HepG2 (cell line): ENCODE data around the gene IGIP. TPM values are rescaled to one million over a fixed set of nuclear protein-coding genes. Genes with fewer than 3 reads are reported as not detected.

ENCODE experiments used
- ATF4 ChIP-seq, 2 experiments: fragments of 450-650 bp in 1 of 2; sonication (generic) in 1 of 2; formaldehyde crosslinking; IDR thresholded peaks; 2 replicates each; pipeline versions ENCODE4 v1.5.0 to v1.8.0; 2020 to 2022; ENCODE audit warnings: mild to moderate bottlenecking in 1 of 2, missing genetic modification reagents in 1 of 2
- DNMT1 ChIP-seq: sonication (generic); formaldehyde crosslinking; IDR thresholded peaks from 2 replicates; pipeline ENCODE4 v1.5.1; 2020; ENCODE audit warnings: mild to moderate bottlenecking, missing genetic modification reagents
- GABPA ChIP-seq, 2 experiments: IDR thresholded peaks; 2 replicates each; pipeline ENCODE4 v1.6.1; 2011 to 2016; ENCODE audit warnings: low read depth in 2 of 2, low read length in 1 of 2, missing biosample characterization in 1 of 2, missing genetic modification characterization in 1 of 2
- HOXA9 ChIP-seq: sonication (generic); formaldehyde crosslinking; IDR thresholded peaks from 2 replicates; pipeline ENCODE4 v1.8.1; 2022; ENCODE audit warnings: missing genetic modification reagents, mild to moderate bottlenecking, moderate library complexity, borderline replicate concordance
- ISX ChIP-seq: sonication (generic); formaldehyde crosslinking; conservative IDR thresholded peaks from 2 replicates; pipeline ENCODE4 v1.5.0; 2020; ENCODE audit warnings: missing genetic modification reagents
- MEF2D ChIP-seq: sonication (generic); formaldehyde crosslinking; IDR thresholded peaks from 2 replicates; pipeline ENCODE4 v1.5.1; 2020; ENCODE audit warnings: mild to moderate bottlenecking, missing genetic modification reagents
- NCOA2 ChIP-seq: sonication (generic); formaldehyde crosslinking; IDR thresholded peaks from 2 replicates; pipeline ENCODE4 v1.8.0; 2022; ENCODE audit warnings: inconsistent platforms
- NFE2 ChIP-seq: sonication (generic); formaldehyde crosslinking; IDR thresholded peaks from 2 replicates; pipeline ENCODE4 v1.4.0; 2020; ENCODE audit warnings: missing genetic modification reagents
- NFE2L2 ChIP-seq: fragments of 150-350 bp; IDR thresholded peaks from 2 replicates; pipeline ENCODE4 v1.6.1; 2014; ENCODE audit warnings: low read length
- NR2C2 ChIP-seq: sonication (generic); formaldehyde crosslinking; IDR thresholded peaks from 2 replicates; pipeline ENCODE4 v1.4.0; 2020; ENCODE audit warnings: missing genetic modification reagents, mild to moderate bottlenecking, moderate library complexity, borderline replicate concordance
- PHF8 ChIP-seq: sonication (generic); formaldehyde crosslinking; IDR thresholded peaks from 2 replicates; pipeline ENCODE4 v1.5.0; 2020; ENCODE audit warnings: missing genetic modification reagents
- POLR2AphosphoS2 ChIP-seq: IDR thresholded peaks from 2 replicates; pipeline ENCODE4 v1.6.1; 2011; ENCODE audit warnings: low read depth, low read length, improper control_type of control experiment
- RELA ChIP-seq: sonication (generic); formaldehyde crosslinking; IDR thresholded peaks from 2 replicates; pipeline ENCODE4 v1.4.0; 2020; ENCODE audit warnings: missing genetic modification reagents
- RXRB ChIP-seq: IDR thresholded peaks from 2 replicates; pipeline ENCODE4 v1.6.1; 2016; ENCODE audit warnings: borderline replicate concordance, missing genetic modification reagents, missing compliant biosample characterization
- TBL1XR1 ChIP-seq: fragments of 150-350 bp; IDR thresholded peaks from 2 replicates; pipeline ENCODE4 v1.6.1; 2014; ENCODE audit warnings: borderline replicate concordance, low read length; ENCODE audit not compliant: partially characterized antibody
- TOE1 ChIP-seq: sonication (generic); formaldehyde crosslinking; IDR thresholded peaks from 2 replicates; pipeline ENCODE4 v1.4.0; 2020; ENCODE audit warnings: mild to moderate bottlenecking, missing genetic modification reagents
- ZHX1 ChIP-seq: sonication (generic); formaldehyde crosslinking; IDR thresholded peaks from 2 replicates; pipeline ENCODE4 v1.8.1; 2022; ENCODE audit warnings: low read depth, mild to moderate bottlenecking, missing genetic modification reagents
- ZNF124 ChIP-seq: sonication (generic); formaldehyde crosslinking; IDR thresholded peaks from 2 replicates; pipeline ENCODE4 v1.4.0; 2020; ENCODE audit warnings: missing genetic modification reagents
- ZNF337 ChIP-seq: sonication (generic); formaldehyde crosslinking; IDR thresholded peaks from 2 replicates; pipeline ENCODE4 v1.5.1; 2020; ENCODE audit warnings: missing genetic modification reagents, low read depth, mild to moderate bottlenecking, borderline replicate concordance
- ZNF33A ChIP-seq: sonication (generic); formaldehyde crosslinking; IDR thresholded peaks from 2 replicates; pipeline ENCODE4 v1.5.1; 2020; ENCODE audit warnings: missing genetic modification reagents, mild to moderate bottlenecking, moderate library complexity, borderline replicate concordance
- ZNF564 ChIP-seq: sonication (generic); formaldehyde crosslinking; IDR thresholded peaks from 2 replicates; pipeline ENCODE4 v1.8.1; 2023; ENCODE audit warnings: mild to moderate bottlenecking, missing genetic modification reagents
- ZNF576 ChIP-seq: sonication (generic); formaldehyde crosslinking; IDR thresholded peaks from 2 replicates; pipeline ENCODE4 v1.4.0; 2020; ENCODE audit warnings: mild to moderate bottlenecking, missing genetic modification reagents
- ZNF589 ChIP-seq: sonication (generic); formaldehyde crosslinking; conservative IDR thresholded peaks from 2 replicates; pipeline ENCODE4 v1.8.0; 2022; ENCODE audit warnings: mild to moderate bottlenecking, moderate library complexity, missing genetic modification reagents
- ZNF615 ChIP-seq: sonication (generic); formaldehyde crosslinking; IDR thresholded peaks from 2 replicates; pipeline ENCODE4 v1.5.0; 2020; ENCODE audit warnings: mild to moderate bottlenecking, missing genetic modification reagents, borderline replicate concordance
- ZNF784 ChIP-seq: sonication (generic); formaldehyde crosslinking; IDR thresholded peaks from 2 replicates; pipeline ENCODE4 v1.5.1; 2020; ENCODE audit warnings: missing genetic modification reagents, mild to moderate bottlenecking, borderline replicate concordance
- polyA plus RNA-seq, 8 experiments: library from polyadenylated mRNA; depleted of rRNA in 3 of 8; stranded (reverse) in 7 of 8; unstranded in 1 of 8; fragments of >200 nt; fragmentation: Illumina TruSeq in 4 of 8; extraction: Trizol in 4 of 8; gene quantifications; 2 replicates each; pipeline versions ENCODE4 v1.2.1 to v1.2.3, GENCODE V29; 2011 to 2016; ENCODE audit warnings: low read depth in 4 of 8, missing spikeins in 1 of 8, mixed read lengths in 1 of 8; ENCODE audit not compliant: insufficient read depth in 1 of 8
- total RNA-seq, 5 experiments: library from RNA; depleted of rRNA; stranded (reverse); fragments of >200 nt; fragmentation: Illumina TruSeq; extraction: Trizol; gene quantifications; 2 replicates each; pipeline ENCODE4 v1.2.3, GENCODE V29; 2016; ENCODE audit warnings: low read depth in 1 of 5

The IGIP gene
- total and polyA plus RNA-seq, 2 of the 13 experiments (the other 11 are each of a cell fraction or from before 2014, with no cell fraction given) = 1.7 to 2.1 TPM

GRCh38 chr5:140174465-140175366, 49.0 kb downstream of the IGIP start, which contains the start of gene CYSTM1 (continued):
- TF ChIP-seq HOXA9 (CRISPR knock-in tag) (no peak), ATF4 (CRISPR knock-in tag; IDR thresholded peaks at IDR 0.05) (no peak; a peak in 1 of 4 replicates), ZNF124 (CRISPR knock-in tag) (no peak), NR2C2 (0 out of 2 replicates have a peak, but pooled peaks have one; percentile 12), ZNF337 (CRISPR knock-in tag) (no peak), PHF8 (CRISPR knock-in tag) (peak; percentile 73), POLR2AphosphoS2 (no peak), ZNF33A (CRISPR knock-in tag) (no peak), ZNF615 (CRISPR knock-in tag) (no peak), DNMT1 (0 out of 2 replicates have a peak, but pooled peaks have one; percentile 47), ZNF564 (CRISPR knock-in tag) (no peak), NFE2 (CRISPR knock-in tag) (no peak), TBL1XR1 (no peak), NCOA2 (CRISPR knock-in tag) (peak; percentile 30; the same call in 1 of the 2 replicates), RXRB (CRISPR knock-in tag) (peak; percentile 40; the same call in 1 of the 2 replicates), ISX (CRISPR knock-in tag) (no peak), MEF2D (CRISPR knock-in tag) (peak; percentile 46; the same call in 1 of the 2 replicates), GABPA (IDR thresholded peaks at IDR 0.05; ENCODE audit: low read depth, low read length) (peak; percentile 56), GABPA (CRISPR knock-in tag; IDR thresholded peaks at IDR 0.05; ENCODE audit: low read depth) (peak; percentile 76), ZHX1 (CRISPR knock-in tag) (peak; percentile 92; the same call in 1 of the 2 replicates), ZNF576 (CRISPR knock-in tag) (no peak), RELA (no peak), TOE1 (CRISPR knock-in tag) (no peak), ZNF589 (CRISPR knock-in tag) (peak; percentile 21; the same call in 1 of the 2 replicates), NFE2L2 (no peak), ZNF784 (CRISPR knock-in tag) (no peak)
